GM12878 (cell line): ENCODE data around the gene ERMN. TPM values are rescaled to one million over a fixed set of nuclear protein-coding genes. Genes with fewer than 3 reads are reported as not detected.

Experiments used
- ATAC-seq: fragments of 200-7000 bp; cut with Tn5 transposase; 3 replicates; pipeline ENCODE4 v1.9.1; 2020; ENCODE audit warnings: mild to moderate bottlenecking, moderate library complexity
- BruUV-seq: library from RNA; stranded (reverse); fragments of 400-500 nt; replicated peaks from 2 replicates; lab custom pipeline; 2021; lab: Mats Ljungman, UMichigan
- CTCF ChIA-PET: fragments of 300-600 bp; sonication (Branson Sonifier 250); formaldehyde crosslinking; extraction: SDS; loops from one replicate; lab custom pipeline; 2021; ENCODE audit warnings: inconsistent platforms; lab: Yijun Ruan, JAX
- POLR2A ChIA-PET: fragments of 350-600 bp; formaldehyde crosslinking; extraction: SDS; loops from one replicate; lab custom pipeline; 2021; ENCODE audit warnings: inconsistent platforms; lab: Charles Lee
- RAD21 ChIA-PET: fragments of 300-600 bp; sonication (Branson Sonifier 250); formaldehyde crosslinking; loops from one replicate; lab custom pipeline; 2023; ENCODE audit warnings: antibody characterized with exemption; ENCODE audit not compliant: unreplicated experiment; lab: Charles Lee
- SMC1A ChIA-PET: fragments of 300-600 bp; sonication (Branson Sonifier 250); formaldehyde crosslinking; loops from one replicate; lab custom pipeline; 2023; ENCODE audit not compliant: unreplicated experiment, uncharacterized antibody; lab: Charles Lee
- DNase-seq: peaks from one replicate; pipeline ENCODE4 v3.0.0-alpha.2; 2011; ENCODE audit warnings: low read depth, low spot score
- FAIRE-seq: peaks from 3 replicates; lab custom pipeline; 2011; peaks lifted over from hg19 to GRCh38; lab: Jason Lieb, UNC
- H2AFZ ChIP-seq: 2 replicates; pipeline ENCODE4 v1.6.0; 2011; ENCODE audit warnings: low read depth, low read length, control low read depth; ENCODE audit not compliant: control insufficient read depth
- H3K27ac ChIP-seq: 2 replicates; pipeline ENCODE4 v1.5.1; 2011; ENCODE audit warnings: control low read depth; ENCODE audit not compliant: control insufficient read depth, insufficient read depth
- H3K27me3 ChIP-seq, 2 experiments: replicated peaks in 1 of 2; 2 replicates each; pipeline versions ENCODE4 v1.6.0 to v1.6.1; 2011; ENCODE audit warnings: low read length in 1 of 2; ENCODE audit not compliant: control insufficient read depth in 2 of 2, insufficient read depth in 2 of 2
- H3K36me3 ChIP-seq, 2 experiments: 2 replicates each; pipeline ENCODE4 v1.5.1; 2011; ENCODE audit warnings: low read length in 1 of 2; ENCODE audit not compliant: control insufficient read depth in 2 of 2, insufficient read depth in 2 of 2
- H3K4me1 ChIP-seq: 2 replicates; pipeline ENCODE4 v1.6.1; 2011; ENCODE audit warnings: mild to moderate bottlenecking, low read length, moderate library complexity, mixed read lengths; ENCODE audit not compliant: control insufficient read depth, insufficient read depth
- H3K4me2 ChIP-seq: 2 replicates; pipeline ENCODE4 v1.6.0; 2011; ENCODE audit warnings: control low read depth; ENCODE audit not compliant: control insufficient read depth, insufficient read depth
- H3K4me3 ChIP-seq: fragments of 200-600 bp; sonication (generic); 2 replicates; pipeline ENCODE4 v1.5.1; 2016
- H3K79me2 ChIP-seq: 2 replicates; pipeline ENCODE4 v1.6.0; 2011; ENCODE audit warnings: low read length; ENCODE audit not compliant: control insufficient read depth, insufficient read depth
- H3K9ac ChIP-seq: 2 replicates; pipeline ENCODE4 v1.8.0; 2011; ENCODE audit warnings: low read length, control low read depth, mixed read lengths; ENCODE audit not compliant: control insufficient read depth, insufficient read depth
- H3K9me3 ChIP-seq: replicated peaks from 3 replicates; pipeline ENCODE4 v1.5.1; 2011; ENCODE audit warnings: mild to moderate bottlenecking, low read length; ENCODE audit not compliant: control insufficient read depth, insufficient read depth
- H4K20me1 ChIP-seq: 2 replicates; pipeline ENCODE4 v1.6.0; 2011; ENCODE audit not compliant: control insufficient read depth, insufficient read depth
- ESRRA ChIP-seq: IDR thresholded peaks from 2 replicates; pipeline ENCODE4 v1.6.1; 2012; ENCODE audit warnings: mild to moderate bottlenecking, low read length, improper control_type of control experiment
- ETV6 ChIP-seq, 2 experiments: fragments of 450-650 bp in 1 of 2; IDR thresholded peaks in 1 of 2; conservative IDR thresholded peaks in 1 of 2; 2 replicates each; pipeline ENCODE4 v1.6.1; 2014; ENCODE audit warnings: antibody characterized with exemption in 1 of 2, borderline replicate concordance in 1 of 2, low read depth in 1 of 2, mild to moderate bottlenecking in 1 of 2, moderate library complexity in 1 of 2
- HDGF ChIP-seq: fragments of 450-650 bp; IDR thresholded peaks from 2 replicates; pipeline ENCODE4 v1.6.1; 2016; ENCODE audit warnings: antibody characterized with exemption
- MYC ChIP-seq: IDR thresholded peaks from 2 replicates; pipeline ENCODE4 v1.6.1; 2011; ENCODE audit warnings: mild to moderate bottlenecking, low read length, moderate library complexity, inconsistent platforms; ENCODE audit not compliant: insufficient read depth, insufficient replicate concordance, insufficient read length, severe bottlenecking
- ZNF217 ChIP-seq: fragments of 450-650 bp; IDR thresholded peaks from 2 replicates; pipeline ENCODE4 v1.6.1; 2017; ENCODE audit warnings: antibody characterized with exemption, mild to moderate bottlenecking
- ZZZ3 ChIP-seq: IDR thresholded peaks from 2 replicates; pipeline ENCODE4 v1.6.1; 2011; ENCODE audit warnings: low read depth; ENCODE audit not compliant: control insufficient read depth, insufficient read length
- WGBS: methylation state at CpG from one replicate; pipeline ENCODE4 v1.1.6; 2016; ENCODE audit warnings: low lambda C conversion rate; ENCODE audit not compliant: insufficient replicate concordance, insufficient coverage; ENCODE audit errors: missing lambda C conversion rate; 5-methylcytosine and 5-hydroxymethylcytosine counted together
- in situ Hi-C: fragments of 300-500 bp; cut with MboI; formaldehyde crosslinking; loops from 9 replicates; pipeline ENCODE4 v1.14.3; 2018; ENCODE audit warnings: mixed read lengths
- intact Hi-C: fragments of 100-400 bp; cut with micrococcal nuclease; formaldehyde crosslinking; loops from one replicate; pipeline ENCODE4 v1.14.2; 2022; ENCODE audit not compliant: unreplicated experiment
- polyA plus RNA-seq, 11 experiments: library from polyadenylated mRNA; depleted of rRNA in 4 of 11; unstranded in 6 of 11; stranded (reverse) in 5 of 11; fragments of >200 nt; fragmentation: Nextera tagmentation in 4 of 11; fragmentation: Illumina TruSeq in 1 of 11; extraction: Ambion mirVana in 4 of 11; extraction: Trizol in 1 of 11; gene quantifications; 1 replicate in 1 of 11; 2 replicates in 10 of 11; pipeline versions ENCODE4 v1.2.1 to v1.2.3, GENCODE V29; 2011 to 2016; ENCODE audit warnings: inconsistent platforms in 2 of 11, missing spikeins in 2 of 11, low read depth in 1 of 11
- total RNA-seq, 4 experiments: library from RNA; depleted of rRNA in 3 of 4; stranded (reverse); fragments of >200 nt in 3 of 4; fragmentation: Illumina TruSeq in 1 of 4; extraction: Trizol in 1 of 4; gene quantifications; 2 replicates each; pipeline versions ENCODE4 v1.2.1 to v1.2.3, GENCODE V29; 2013 to 2021
- TF ChIP-seq, protein P1 (sequence below): IDR thresholded peaks from 2 replicates; pipeline ENCODE4 v1.6.1; 2012; ENCODE audit warnings: low read length, inconsistent platforms
- TF ChIP-seq, protein P2 (sequence below): fragments of 450-650 bp; IDR thresholded peaks from 2 replicates; pipeline ENCODE4 v1.6.1; 2014; ENCODE audit warnings: mild to moderate bottlenecking
- TF ChIP-seq, protein P3 (sequence below): fragments of 450-650 bp; IDR thresholded peaks from 2 replicates; pipeline ENCODE4 v1.6.1; 2017; ENCODE audit warnings: mild to moderate bottlenecking, moderate library complexity
- TF ChIP-seq, protein P4 (sequence below): IDR thresholded peaks from 2 replicates; pipeline ENCODE4 v1.6.1; 2011; ENCODE audit warnings: borderline replicate concordance, low read depth, mild to moderate bottlenecking, moderate library complexity, low read length; ENCODE audit not compliant: insufficient read depth, poor library complexity, severe bottlenecking

ERMN gene
- total and polyA plus RNA-seq, 10 of the 15 experiments (the other 5 are each of a cell fraction or from before 2014, with no cell fraction given): 0.26 to 5.3 (median 1.5) TPM

DNA sequence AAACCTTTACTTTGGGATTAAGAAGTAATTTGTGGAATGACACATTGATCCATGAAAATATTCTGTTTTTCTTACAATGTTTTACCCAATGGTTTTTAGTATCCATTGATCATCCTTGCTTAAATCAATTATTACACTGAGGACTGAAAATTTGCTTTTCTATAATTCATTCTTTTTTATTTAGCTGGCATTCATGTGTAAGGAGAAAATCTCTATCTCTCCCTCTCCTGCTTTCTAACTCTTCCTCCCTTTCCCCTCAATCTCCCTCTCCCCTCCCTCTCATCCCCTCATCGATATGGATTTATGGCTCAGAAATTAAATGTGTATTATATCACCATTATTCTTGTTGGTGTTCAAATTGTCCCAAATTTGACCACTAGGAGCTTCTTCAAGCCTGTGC, 38.5 kb downstream of the ERMN start (continued):
- TF ChIP-seq ZZZ3: no peak
- no peak for TF ChIP-seq ESRRA
- TF ChIP-seq ETV6 (conservative IDR thresholded peaks at IDR 0.05 in 1 of 2, IDR thresholded peaks at IDR 0.05 in 1 of 2; ENCODE audit: borderline replicate concordance in 1 of 2, low read depth in 1 of 2): no peak
- TF ChIP-seq, protein P1, sequence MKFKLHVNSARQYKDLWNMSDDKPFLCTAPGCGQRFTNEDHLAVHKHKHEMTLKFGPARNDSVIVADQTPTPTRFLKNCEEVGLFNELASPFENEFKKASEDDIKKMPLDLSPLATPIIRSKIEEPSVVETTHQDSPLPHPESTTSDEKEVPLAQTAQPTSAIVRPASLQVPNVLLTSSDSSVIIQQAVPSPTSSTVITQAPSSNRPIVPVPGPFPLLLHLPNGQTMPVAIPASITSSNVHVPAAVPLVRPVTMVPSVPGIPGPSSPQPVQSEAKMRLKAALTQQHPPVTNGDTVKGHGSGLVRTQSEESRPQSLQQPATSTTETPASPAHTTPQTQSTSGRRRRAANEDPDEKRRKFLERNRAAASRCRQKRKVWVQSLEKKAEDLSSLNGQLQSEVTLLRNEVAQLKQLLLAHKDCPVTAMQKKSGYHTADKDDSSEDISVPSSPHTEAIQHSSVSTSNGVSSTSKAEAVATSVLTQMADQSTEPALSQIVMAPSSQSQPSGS: no peak

DNA sequence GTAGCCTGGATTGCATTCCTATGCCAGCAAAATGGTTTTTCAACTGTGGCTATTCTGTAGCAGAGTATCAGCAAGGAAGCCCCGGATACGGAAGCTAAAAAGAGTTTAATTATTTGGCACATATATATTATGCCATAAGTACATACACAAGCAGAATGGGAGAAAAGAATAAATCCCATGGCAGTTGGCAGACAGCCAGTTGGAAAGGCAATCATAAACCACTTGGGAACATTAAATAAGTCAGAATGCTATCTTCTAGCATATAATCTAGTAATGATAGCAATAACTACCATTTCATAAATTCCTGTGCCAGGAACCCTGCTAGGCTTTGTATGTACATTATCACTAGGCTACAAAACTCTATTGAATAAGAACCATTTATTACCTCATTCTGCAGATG, 42.2 kb downstream of the ERMN start:
- BruUV-seq: no TSS peak
- no peaks in the 10 kb centered on the region for H3K79me2 ChIP-seq
- TF ChIP-seq, protein P2, sequence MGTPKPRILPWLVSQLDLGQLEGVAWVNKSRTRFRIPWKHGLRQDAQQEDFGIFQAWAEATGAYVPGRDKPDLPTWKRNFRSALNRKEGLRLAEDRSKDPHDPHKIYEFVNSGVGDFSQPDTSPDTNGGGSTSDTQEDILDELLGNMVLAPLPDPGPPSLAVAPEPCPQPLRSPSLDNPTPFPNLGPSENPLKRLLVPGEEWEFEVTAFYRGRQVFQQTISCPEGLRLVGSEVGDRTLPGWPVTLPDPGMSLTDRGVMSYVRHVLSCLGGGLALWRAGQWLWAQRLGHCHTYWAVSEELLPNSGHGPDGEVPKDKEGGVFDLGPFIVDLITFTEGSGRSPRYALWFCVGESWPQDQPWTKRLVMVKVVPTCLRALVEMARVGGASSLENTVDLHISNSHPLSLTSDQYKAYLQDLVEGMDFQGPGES: no peak
- TF ChIP-seq, protein P3, sequence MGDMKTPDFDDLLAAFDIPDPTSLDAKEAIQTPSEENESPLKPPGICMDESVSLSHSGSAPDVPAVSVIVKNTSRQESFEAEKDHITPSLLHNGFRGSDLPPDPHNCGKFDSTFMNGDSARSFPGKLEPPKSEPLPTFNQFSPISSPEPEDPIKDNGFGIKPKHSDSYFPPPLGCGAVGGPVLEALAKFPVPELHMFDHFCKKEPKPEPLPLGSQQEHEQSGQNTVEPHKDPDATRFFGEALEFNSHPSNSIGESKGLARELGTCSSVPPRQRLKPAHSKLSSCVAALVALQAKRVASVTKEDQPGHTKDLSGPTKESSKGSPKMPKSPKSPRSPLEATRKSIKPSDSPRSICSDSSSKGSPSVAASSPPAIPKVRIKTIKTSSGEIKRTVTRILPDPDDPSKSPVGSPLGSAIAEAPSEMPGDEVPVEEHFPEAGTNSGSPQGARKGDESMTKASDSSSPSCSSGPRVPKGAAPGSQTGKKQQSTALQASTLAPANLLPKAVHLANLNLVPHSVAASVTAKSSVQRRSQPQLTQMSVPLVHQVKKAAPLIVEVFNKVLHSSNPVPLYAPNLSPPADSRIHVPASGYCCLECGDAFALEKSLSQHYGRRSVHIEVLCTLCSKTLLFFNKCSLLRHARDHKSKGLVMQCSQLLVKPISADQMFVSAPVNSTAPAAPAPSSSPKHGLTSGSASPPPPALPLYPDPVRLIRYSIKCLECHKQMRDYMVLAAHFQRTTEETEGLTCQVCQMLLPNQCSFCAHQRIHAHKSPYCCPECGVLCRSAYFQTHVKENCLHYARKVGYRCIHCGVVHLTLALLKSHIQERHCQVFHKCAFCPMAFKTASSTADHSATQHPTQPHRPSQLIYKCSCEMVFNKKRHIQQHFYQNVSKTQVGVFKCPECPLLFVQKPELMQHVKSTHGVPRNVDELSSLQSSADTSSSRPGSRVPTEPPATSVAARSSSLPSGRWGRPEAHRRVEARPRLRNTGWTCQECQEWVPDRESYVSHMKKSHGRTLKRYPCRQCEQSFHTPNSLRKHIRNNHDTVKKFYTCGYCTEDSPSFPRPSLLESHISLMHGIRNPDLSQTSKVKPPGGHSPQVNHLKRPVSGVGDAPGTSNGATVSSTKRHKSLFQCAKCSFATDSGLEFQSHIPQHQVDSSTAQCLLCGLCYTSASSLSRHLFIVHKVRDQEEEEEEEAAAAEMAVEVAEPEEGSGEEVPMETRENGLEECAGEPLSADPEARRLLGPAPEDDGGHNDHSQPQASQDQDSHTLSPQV: no peak
- no peak for TF ChIP-seq HDGF
- no peak for TF ChIP-seq MYC
- TF ChIP-seq ZNF217: no peak
- TF ChIP-seq, protein P4, sequence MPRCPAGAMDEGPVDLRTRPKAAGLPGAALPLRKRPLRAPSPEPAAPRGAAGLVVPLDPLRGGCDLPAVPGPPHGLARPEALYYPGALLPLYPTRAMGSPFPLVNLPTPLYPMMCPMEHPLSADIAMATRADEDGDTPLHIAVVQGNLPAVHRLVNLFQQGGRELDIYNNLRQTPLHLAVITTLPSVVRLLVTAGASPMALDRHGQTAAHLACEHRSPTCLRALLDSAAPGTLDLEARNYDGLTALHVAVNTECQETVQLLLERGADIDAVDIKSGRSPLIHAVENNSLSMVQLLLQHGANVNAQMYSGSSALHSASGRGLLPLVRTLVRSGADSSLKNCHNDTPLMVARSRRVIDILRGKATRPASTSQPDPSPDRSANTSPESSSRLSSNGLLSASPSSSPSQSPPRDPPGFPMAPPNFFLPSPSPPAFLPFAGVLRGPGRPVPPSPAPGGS: no peak
- ChIA-PET SMC1A (interaction anchor here (2.0 kb wide), 1 partner anchor 8 kb away, joined by 4 read pairs; no protein-coding TSS in a partner anchor), RAD21 (no interaction called here), POLR2A (no interaction called here), CTCF (interaction anchor here (1.5 kb wide), 1 partner anchor 53 kb away, joined by 4 read pairs; no protein-coding TSS in a partner anchor)
- H4K20me1 ChIP-seq: no peaks in the 10 kb centered on the region
- ATAC-seq (no peak), FAIRE-seq (no peak), DNase-seq (no peak)
- 0 out of 4 replicates have a peak, but pooled peaks cover 0 to 1% of the 10 kb centered on the region in 2 experiments for H3K27me3 ChIP-seq
- H3K36me3 ChIP-seq: no peaks in the 10 kb centered on the region
- no peak overlapping the region for H3K27ac ChIP-seq
- H3K4me3 ChIP-seq: no peak overlapping the region
- no peak overlapping the region for H3K9ac ChIP-seq
- no peaks in the 10 kb centered on the region; the same call in 1 of the 3 replicates for H3K9me3 ChIP-seq
- H3K4me2 ChIP-seq: no peak overlapping the region
- intact Hi-C loops (no loop called here), in situ Hi-C loops (loop anchor here (25.0 kb wide), 1 partner anchor 1479 kb away; no protein-coding TSS in a partner anchor)
- no peaks in the 10 kb centered on the region for H3K4me1 ChIP-seq
- H2AFZ ChIP-seq: no peak overlapping the region
- 50% methylated on average over 2 of the region's 2 CpGs for WGBS
